Caki2 (cell line): ENCODE results near the gene PITPNM3. TPM values are rescaled to one million over a fixed set of nuclear protein-coding genes. Genes with fewer than 3 reads are reported as not detected.
"Not testable (repeated sequence)": the region's sequence is repeated elsewhere in the genome, so short reads cannot be mapped to it uniquely, and the experiment has no call there.

Source experiments
- DNase-seq: peaks from one replicate; pipeline ENCODE4 v3.0.0-alpha.2; 2015; ENCODE audit warnings: low read depth
- in situ Hi-C: cut with HindIII; loops from 2 replicates; pipeline ENCODE4 v1.10.0; 2016; ENCODE audit warnings: low sequenced_read_pairs, low pct_unique_long_range_greater_than_20kb, mixed read lengths
- total RNA-seq: library from RNA; depleted of rRNA; stranded (reverse); fragments of >200 nt; shearing (Covaris generic); gene quantifications from 2 replicates; pipeline ENCODE4 v1.2.3, GENCODE V29; 2014; ENCODE audit warnings: low replicate concordance

PITPNM3 gene
- total RNA-seq, 1 experiment from 2014 or later: 2.2 TPM

DNA sequence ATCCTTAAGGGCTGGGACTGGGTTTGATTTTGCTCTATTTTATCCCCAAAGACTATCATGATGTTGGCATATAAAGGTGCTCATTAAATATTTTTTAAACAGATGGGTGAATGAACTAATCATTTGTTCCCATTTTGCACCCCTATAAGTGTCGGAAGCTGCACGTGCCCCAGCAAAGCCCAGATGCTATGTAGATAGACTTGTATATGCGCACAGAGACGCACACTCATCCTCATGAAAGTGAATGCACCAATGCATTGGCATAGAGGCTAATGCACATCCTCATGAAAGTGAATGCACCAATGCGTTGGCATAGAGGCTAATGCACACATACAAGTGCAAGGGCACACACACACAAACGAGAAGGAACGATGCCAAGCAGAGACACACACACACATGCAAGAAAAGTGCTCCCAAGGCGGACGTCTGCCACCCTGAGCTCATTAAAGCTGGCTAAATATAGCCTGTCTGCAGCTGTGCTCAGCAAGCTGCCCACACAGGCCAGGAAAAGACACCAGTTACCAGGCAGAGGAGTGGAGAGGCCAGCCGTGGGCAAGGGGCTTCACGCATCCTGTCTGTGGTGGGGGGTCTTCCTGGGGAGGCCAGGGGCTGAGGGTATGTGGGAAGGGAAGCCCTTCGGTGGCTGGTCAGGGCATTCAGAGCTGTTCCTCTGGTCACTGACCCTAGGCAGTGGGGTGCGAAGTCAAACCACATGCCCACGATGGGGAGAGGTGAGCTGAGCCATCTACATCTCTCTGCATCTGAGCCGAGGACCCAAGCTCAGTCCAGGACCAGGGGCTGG, 59.5 kb downstream of the PITPNM3 start:
- in situ Hi-C loops: no loop called here
- DNase-seq: no peak

- in situ Hi-C loops: no loop called here
- no peak for DNase-seq
Observed at GRCh38 chr17:6496116-6496481, 60.3 kb downstream of the PITPNM3 start.

DNA sequence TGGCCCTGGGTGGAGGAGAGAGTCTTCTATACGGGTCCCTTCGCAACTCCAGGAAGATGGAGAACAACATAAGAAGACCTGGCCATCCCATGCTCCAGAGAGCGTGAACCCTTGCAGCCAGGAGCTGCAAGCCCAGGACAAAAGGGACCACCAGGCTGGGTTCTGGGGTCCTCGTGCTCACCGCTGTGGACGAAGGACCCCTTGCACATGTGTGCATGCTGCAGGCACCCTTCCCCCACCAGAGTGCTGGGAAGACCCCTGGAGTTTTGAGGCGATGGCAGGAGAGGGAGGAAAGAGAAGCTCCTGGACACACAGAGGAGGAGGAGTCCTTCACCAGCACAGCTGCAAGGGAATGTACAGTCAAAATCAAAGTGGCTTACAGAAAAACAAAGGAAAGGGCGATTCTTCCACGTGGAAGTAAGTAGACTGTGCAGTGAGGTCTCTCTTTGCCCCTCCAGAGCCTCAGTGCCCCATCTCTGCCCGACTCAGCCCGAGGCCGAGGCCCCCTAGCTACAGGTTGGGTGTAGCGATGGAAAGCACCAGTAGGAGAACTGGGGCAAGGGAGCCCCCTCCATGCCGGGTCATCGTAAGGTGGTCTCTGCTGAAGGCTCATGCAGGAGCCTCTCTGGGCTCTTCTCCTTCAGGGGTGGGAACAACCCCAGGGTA, 60.8 kb downstream of the PITPNM3 start:
- no peak for DNase-seq
- in situ Hi-C loops: no loop called here

DNA sequence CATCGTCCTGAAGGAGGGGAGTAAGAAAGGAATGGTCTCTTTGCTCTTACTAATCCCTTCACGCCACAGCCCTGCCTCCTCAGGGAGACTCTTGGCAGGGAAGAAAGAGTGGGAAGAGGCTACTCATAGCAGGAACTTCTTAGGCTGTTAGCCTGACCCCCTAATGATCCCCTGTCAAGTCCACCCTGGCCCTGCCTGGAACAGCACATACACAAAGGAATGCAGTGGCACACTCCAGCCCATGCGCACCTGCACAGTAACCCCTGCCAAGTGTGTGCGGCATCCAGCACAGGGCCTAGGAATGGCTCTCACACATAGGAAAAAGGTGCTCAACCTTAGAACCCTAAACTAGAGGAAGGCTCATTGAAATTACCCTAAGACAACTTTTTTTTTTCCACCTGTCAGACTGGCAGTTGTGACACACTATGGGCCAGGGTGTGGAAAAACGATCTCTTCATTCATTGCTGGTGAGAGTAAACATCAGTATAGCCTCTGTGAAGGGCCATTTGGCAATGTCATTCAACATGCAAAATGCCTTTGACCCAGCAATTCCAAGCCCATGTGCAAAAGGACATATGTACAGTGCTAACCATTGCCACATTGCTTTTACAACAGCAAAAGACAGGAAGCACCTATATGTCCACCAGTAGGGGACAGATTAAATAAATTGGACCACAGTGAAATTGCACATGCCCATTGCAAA, 62.0 kb downstream of the PITPNM3 start:
- in situ Hi-C loops: no loop called here
- no peak for DNase-seq

- no peak for DNase-seq
- in situ Hi-C loops: no loop called here
Observed at GRCh38 chr17:6492892-6493674, 63.3 kb downstream of the PITPNM3 start.

- in situ Hi-C loops: no loop called here
Observed at GRCh38 chr17:6491071-6491700, 65.2 kb downstream of the PITPNM3 start.

GRCh38 chr17:6489016-6489550, 67.3 kb downstream of the PITPNM3 start:
- no peak for DNase-seq
- in situ Hi-C loops: no loop called here

More at GRCh38 chr17:6491071-6491700, 65.2 kb downstream of the PITPNM3 start:
- no peak for DNase-seq

- in situ Hi-C loops: no loop called here
- DNase-seq: no peak
Observed at GRCh38 chr17:6488008-6488539, 68.3 kb downstream of the PITPNM3 start.

- no peak for DNase-seq
- in situ Hi-C loops: no loop called here
Observed at GRCh38 chr17:6487251-6488007, 68.9 kb downstream of the PITPNM3 start.

- DNase-seq: no peak
- in situ Hi-C loops: no loop called here
Observed at GRCh38 chr17:6485646-6486412, 70.5 kb downstream of the PITPNM3 start.

DNA sequence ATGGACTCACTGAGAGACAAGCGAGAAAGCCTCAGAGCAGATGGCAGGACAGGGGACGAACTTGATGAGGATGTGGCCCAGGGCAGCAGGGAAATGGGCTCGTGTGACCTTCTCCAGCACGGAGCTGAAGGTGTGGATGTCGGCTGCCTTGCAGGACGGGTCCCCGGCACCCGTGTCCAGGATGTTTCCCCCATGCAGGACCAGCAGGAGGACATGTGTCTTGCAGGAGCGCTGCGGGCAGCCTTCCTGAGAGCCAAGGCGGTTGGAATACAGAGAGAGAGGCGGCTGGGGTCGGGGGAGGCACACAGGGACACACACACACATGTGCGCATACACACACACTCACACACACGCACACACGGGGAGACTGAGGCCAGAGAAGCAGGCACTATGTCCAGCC, 72.8 kb downstream of the PITPNM3 start:
- DNase-seq: no peak
- in situ Hi-C loops: no loop called here

DNA sequence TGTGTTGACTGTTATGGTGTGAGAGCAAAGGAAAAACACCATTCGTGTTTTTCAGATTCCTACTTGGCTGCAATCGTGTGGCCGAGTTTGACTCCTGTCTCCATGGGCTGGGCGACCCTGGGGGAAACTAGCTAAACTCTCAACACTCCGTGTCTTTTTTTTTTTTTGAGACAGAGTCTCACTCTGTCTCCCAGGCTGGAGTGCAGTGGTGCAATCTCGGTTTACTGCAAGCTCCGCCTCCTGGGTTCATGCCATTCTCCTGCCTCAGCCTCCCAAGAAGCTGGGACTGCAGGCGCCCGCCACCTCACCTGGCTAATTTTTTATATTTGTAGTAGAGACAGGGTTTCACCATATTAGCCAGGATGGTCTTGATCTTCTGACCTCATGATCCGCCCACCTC, 73.6 kb downstream of the PITPNM3 start:
- DNase-seq, in situ Hi-C loops: not testable (repeated sequence)

DNA sequence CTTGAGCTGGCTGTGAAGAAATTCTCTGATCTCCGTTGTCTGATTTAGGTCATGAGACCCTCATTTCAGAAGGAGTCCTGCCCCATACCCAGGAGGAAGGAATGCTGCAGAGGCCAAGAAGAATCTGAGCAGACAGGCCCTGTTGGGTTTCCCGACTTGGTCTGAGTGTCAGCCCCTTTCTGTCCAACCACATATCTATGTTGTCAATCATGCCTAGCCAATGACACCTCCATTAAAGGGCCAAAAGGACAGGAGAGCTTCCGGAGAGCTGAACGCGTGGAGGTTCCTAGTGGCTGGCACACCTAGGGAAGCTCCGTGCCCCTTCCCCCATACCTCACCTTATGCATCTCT, 74.3 kb downstream of the PITPNM3 start:
- in situ Hi-C loops: no loop called here
- DNase-seq: no peak

- in situ Hi-C loops: no loop called here
- no peak for DNase-seq
Observed at GRCh38 chr17:6480303-6480675, 76.1 kb downstream of the PITPNM3 start.

DNA sequence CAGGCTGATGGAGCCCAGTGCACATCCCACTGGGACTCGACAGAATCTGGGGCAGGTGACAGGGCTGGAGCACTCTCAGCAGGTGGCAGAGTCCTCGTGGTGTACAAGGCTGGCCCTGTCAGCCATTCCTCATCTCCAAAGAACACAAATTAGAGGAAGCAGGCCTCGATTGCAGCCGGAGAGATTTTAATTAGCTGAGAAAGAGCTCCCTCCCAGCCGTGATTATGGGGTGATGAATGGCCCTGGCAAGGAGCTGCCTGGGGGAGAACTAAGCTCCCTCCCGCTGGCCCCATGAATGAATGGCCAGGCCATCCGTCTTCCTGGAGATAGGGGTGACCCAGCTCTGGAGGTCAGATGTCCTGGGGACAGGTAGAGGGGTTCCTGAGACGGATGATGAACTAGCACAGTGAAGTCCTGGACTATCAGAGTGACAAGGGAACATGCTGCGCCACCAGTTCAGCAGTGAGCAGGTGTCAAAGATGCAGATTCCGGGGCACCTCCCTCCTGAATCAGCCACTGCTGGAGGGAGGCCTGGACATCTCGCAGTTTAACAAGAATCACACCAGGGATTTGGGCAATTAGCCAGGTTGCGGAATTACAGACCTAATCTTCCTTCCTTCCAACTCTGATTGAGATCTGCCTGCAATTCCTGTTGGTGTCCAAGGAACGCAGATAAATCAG, 76.6 kb downstream of the PITPNM3 start:
- DNase-seq: no peak
- in situ Hi-C loops: no loop called here

- in situ Hi-C loops: no loop called here
Observed at GRCh38 chr17:6478486-6478885, 77.9 kb downstream of the PITPNM3 start.

More at GRCh38 chr17:6478486-6478885, 77.9 kb downstream of the PITPNM3 start:
- no peak for DNase-seq
